Measurements from ENCODE around the gene FGF1. TPM values are rescaled to one million over a fixed set of nuclear protein-coding genes. Genes with fewer than 3 reads are reported as not detected.

Gene FGF1
- total and polyA plus RNA-seq, 3 donors from 2014 or later: 1.9 to 4.4 (median 2.2) TPM

DNA sequence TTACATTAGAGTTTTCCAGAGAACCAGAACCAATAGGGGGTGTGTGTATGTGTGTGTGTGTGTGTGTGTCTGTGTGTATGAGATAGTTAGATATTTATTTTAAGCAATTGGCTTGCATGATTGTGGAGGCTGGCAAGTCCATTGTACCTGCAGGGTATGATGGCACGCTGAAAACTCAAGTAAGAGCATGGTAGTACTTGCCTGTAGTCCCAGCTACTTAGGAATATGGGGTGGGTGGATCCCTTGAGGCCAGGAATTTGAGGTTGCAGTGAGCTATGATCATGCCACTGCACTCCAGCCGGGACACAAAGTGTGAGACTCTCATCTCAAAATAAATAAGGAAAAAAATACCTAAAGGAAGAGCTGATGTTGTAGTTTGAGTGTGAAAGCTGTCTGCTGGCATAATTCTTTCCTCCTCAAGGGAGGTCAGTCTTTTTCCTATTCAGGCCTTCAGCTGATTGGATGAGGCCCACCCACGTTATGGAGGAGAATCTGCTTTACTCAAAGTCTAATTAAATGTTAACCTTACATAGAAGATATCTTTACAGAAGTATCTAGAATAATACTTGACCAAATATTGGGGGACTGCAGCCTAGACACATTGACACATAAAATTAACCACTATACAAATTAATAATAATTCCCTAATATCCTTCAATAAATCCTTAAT is 107.6 kb downstream of the FGF1 start:
- intact Hi-C loops (cut with DNase I; ENCODE audit: low total_unique reads): no loop called here
- Histone ChIP-seq H3K27ac (no peak overlapping the region), H3K9me3 (no peaks in the 10 kb centered on the region), H3K4me1 (no peaks in the 10 kb centered on the region), H3K27me3 (no peaks in the 10 kb centered on the region), H3K36me3 (ENCODE audit: low read depth, missing control alignments) (no peaks in the 10 kb centered on the region), H3K4me3 (no peak overlapping the region)
- DNase-seq: no peak
- 92 to 93% methylated on average over 3 of the region's 3 CpGs for WGBS, 2 donors
- no peak for TF ChIP-seq POLR2A (IDR thresholded peaks at IDR 0.05)
- TF ChIP-seq, protein P1, sequence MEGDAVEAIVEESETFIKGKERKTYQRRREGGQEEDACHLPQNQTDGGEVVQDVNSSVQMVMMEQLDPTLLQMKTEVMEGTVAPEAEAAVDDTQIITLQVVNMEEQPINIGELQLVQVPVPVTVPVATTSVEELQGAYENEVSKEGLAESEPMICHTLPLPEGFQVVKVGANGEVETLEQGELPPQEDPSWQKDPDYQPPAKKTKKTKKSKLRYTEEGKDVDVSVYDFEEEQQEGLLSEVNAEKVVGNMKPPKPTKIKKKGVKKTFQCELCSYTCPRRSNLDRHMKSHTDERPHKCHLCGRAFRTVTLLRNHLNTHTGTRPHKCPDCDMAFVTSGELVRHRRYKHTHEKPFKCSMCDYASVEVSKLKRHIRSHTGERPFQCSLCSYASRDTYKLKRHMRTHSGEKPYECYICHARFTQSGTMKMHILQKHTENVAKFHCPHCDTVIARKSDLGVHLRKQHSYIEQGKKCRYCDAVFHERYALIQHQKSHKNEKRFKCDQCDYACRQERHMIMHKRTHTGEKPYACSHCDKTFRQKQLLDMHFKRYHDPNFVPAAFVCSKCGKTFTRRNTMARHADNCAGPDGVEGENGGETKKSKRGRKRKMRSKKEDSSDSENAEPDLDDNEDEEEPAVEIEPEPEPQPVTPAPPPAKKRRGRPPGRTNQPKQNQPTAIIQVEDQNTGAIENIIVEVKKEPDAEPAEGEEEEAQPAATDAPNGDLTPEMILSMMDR (IDR thresholded peaks at IDR 0.05): no peak

DNA sequence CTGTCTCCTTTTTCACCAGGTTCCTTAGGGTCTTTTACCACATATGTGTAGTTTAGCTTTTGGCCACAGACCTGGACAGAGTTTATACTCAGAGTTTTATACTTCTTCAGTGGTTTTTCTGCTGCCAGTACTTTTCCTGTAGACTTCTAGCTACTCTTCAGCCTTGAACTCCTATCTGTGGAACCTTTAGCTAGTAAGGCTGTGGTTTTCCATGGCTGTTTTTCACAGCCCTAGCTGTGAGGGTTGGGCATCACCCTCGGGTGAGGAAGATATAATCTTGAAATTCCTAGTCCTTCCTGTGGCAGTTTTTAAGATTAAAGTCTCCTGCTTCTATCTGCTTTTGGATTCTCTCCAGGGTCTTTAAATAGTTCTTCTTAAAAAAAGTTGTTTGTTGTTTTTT is 109.1 kb downstream of the FGF1 start:
- H3K4me1 ChIP-seq: no peaks in the 10 kb centered on the region

DNA sequence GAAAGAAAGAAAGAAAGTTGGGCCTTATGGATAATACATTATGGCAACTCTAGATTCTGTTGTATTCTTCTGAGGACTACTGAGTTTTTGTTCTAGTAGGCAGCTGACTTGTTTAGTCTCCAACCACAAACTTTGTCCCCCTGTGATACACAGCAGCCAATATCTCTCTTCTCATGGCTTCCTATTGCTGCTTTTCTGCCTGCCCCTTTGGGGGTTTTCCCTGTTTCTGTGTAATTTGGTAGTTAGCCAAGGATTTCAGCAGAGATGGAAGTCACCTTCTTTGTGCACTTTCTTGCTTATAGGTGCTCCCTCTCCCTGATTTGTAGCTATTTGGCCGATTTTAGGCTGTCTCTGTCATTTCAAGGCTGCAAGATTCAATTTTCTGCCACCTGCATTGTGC is 109.6 kb downstream of the FGF1 start:
- no peak for TF ChIP-seq POLR2A (IDR thresholded peaks at IDR 0.05)
- TF ChIP-seq, protein P1 (IDR thresholded peaks at IDR 0.05): no peak
- no peaks in the 10 kb centered on the region for H3K36me3 ChIP-seq (ENCODE audit: low read depth, missing control alignments)
- no peak overlapping the region for H3K27ac ChIP-seq
- no peaks in the 10 kb centered on the region for H3K27me3 ChIP-seq
- 52 to 68% methylated on average over 1 of the region's 1 CpG for WGBS, 2 donors
- no peaks in the 10 kb centered on the region for H3K9me3 ChIP-seq
- H3K4me3 ChIP-seq: no peak overlapping the region
- H3K4me1 ChIP-seq: no peaks in the 10 kb centered on the region
- intact Hi-C loops (cut with DNase I; ENCODE audit: low total_unique reads): no loop called here
- DNase-seq: no peak

More for the DNA sequence above, 109.1 kb downstream of the FGF1 start:
- DNase-seq: no peak
- TF ChIP-seq, protein P1 (IDR thresholded peaks at IDR 0.05): no peak
- no peak for TF ChIP-seq POLR2A (IDR thresholded peaks at IDR 0.05)
- intact Hi-C loops (cut with DNase I; ENCODE audit: low total_unique reads): no loop called here
- Histone ChIP-seq H3K9me3 (no peaks in the 10 kb centered on the region), H3K27me3 (no peaks in the 10 kb centered on the region), H3K27ac (peak overlapping the region in 1 of 2 donors; percentile 22), H3K4me3 (no peak overlapping the region), H3K36me3 (ENCODE audit: low read depth, missing control alignments) (no peaks in the 10 kb centered on the region)
- 22 to 31% methylated on average over 1 of the region's 1 CpG for WGBS, 2 donors

DNA sequence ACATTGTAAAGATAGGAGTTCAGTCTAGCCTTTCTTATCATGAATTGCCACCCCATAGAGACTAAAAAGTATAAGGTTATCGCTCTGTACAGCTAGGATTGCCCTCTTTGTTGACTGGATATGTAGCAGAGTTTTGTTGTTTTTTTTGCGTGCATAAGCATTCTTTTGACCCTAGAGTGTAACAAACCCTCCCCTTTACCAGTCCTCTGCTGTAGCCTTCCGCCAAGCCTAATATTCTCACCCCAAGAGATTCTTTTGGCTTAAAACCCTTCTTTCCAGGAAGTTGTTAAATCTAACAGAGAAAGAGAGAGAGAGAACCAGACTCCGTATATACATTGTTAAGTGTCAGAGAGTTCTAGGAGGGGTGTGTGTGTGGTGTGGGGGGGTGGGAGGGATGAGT is 113.9 kb downstream of the FGF1 start:
- Histone ChIP-seq H3K4me1 (peaks cover 3% of the 10 kb centered on the region), H3K27me3 (no peaks in the 10 kb centered on the region), H3K9me3 (no peaks in the 10 kb centered on the region), H3K27ac (no peak overlapping the region), H3K36me3 (ENCODE audit: low read depth, missing control alignments) (no peaks in the 10 kb centered on the region), H3K4me3 (no peak overlapping the region)
- no peak for DNase-seq
- WGBS, 2 donors: 44 to 62% methylated on average over 4 of the region's 4 CpGs
- intact Hi-C loops (cut with DNase I; ENCODE audit: low total_unique reads): no loop called here
- TF ChIP-seq, protein P1 (IDR thresholded peaks at IDR 0.05): no peak
- no peak for TF ChIP-seq POLR2A (IDR thresholded peaks at IDR 0.05)

DNA sequence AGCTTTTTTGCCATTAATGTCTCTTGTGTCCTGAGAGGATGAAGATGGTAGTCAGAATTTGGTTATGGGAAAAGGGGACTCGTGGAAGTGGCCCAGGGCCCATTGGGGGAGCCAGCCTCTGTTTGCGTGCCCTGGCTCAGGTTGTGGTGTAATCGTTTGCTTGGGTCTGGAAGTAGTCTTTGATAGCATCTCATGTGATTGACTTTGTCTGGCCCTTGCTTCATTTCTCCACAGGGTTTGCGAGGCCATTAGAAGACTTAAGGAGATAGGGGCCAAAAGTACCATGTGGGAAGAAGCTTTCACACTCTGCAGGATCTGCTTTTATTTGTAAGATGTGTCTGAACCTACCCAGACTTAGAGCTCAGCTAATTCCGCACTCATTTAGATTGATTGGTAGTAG is 114.5 kb downstream of the FGF1 start:
- Histone ChIP-seq H3K36me3 (ENCODE audit: low read depth, missing control alignments) (no peaks in the 10 kb centered on the region), H3K4me1 (peaks cover 3% of the 10 kb centered on the region), H3K27ac (no peak overlapping the region), H3K9me3 (no peaks in the 10 kb centered on the region), H3K27me3 (no peaks in the 10 kb centered on the region), H3K4me3 (no peak overlapping the region)
- 90 to 94% methylated on average over 5 of the region's 5 CpGs for WGBS, 2 donors
- intact Hi-C loops (cut with DNase I; ENCODE audit: low total_unique reads): no loop called here
- DNase-seq: no peak
- TF ChIP-seq POLR2A (IDR thresholded peaks at IDR 0.05): no peak
- TF ChIP-seq, protein P1 (IDR thresholded peaks at IDR 0.05): no peak
